GM23338 (cell line): ENCODE results near the gene TMEM213. TPM values are rescaled to one million over a fixed set of nuclear protein-coding genes. Genes with fewer than 3 reads are reported as not detected.

ENCODE experiments used
- ATAC-seq: fragments of 200-7000 bp; cut with Tn5 transposase; 3 replicates; pipeline ENCODE4 v1.9.1; 2020
- DNase-seq: peaks from one replicate; pipeline ENCODE4 v3.0.0-alpha.2; 2015; ENCODE audit warnings: low spot score
- H2AFZ ChIP-seq: fragments of 200-600 bp; sonication (generic); 2 replicates; pipeline ENCODE4 v1.8.0; 2016; ENCODE audit warnings: antibody characterized with exemption, mild to moderate bottlenecking, moderate library complexity
- H3F3A ChIP-seq: fragments of 200-600 bp; sonication (generic); replicated peaks from 2 replicates; pipeline ENCODE4 v1.8.0; 2017; ENCODE audit warnings: antibody characterized with exemption, mixed run types, low read depth
- H3K27ac ChIP-seq: fragments of 200-600 bp; sonication (generic); 2 replicates; pipeline ENCODE4 v1.6.1; 2016; ENCODE audit warnings: low read depth
- H3K27me3 ChIP-seq: fragments of 200-600 bp; sonication (generic); 2 replicates; pipeline ENCODE4 v1.8.0; 2016; ENCODE audit warnings: mild to moderate bottlenecking, mixed run types, moderate library complexity; ENCODE audit not compliant: insufficient read depth
- H3K36me3 ChIP-seq: fragments of 200-600 bp; sonication (generic); 2 replicates; pipeline ENCODE4 v1.8.0; 2016; ENCODE audit warnings: mild to moderate bottlenecking; ENCODE audit not compliant: insufficient read depth
- H3K4me1 ChIP-seq: fragments of 200-600 bp; sonication (generic); 2 replicates; pipeline ENCODE4 v1.8.0; 2016; ENCODE audit warnings: mild to moderate bottlenecking, moderate library complexity; ENCODE audit not compliant: insufficient read depth
- H3K4me2 ChIP-seq: fragments of 200-600 bp; sonication (generic); 2 replicates; pipeline ENCODE4 v1.7.1; 2017; ENCODE audit warnings: mixed run types
- H3K4me3 ChIP-seq: fragments of 200-600 bp; sonication (generic); 2 replicates; pipeline ENCODE4 v1.6.1; 2016; ENCODE audit warnings: mixed run types
- H3K79me2 ChIP-seq: fragments of 200-600 bp; sonication (generic); replicated peaks from 2 replicates; pipeline ENCODE4 v1.8.0; 2017; ENCODE audit warnings: mild to moderate bottlenecking; ENCODE audit not compliant: insufficient read depth
- H3K9me2 ChIP-seq: fragments of 200-600 bp; sonication (generic); 2 replicates; pipeline ENCODE4 v1.8.0; 2017; ENCODE audit not compliant: insufficient read depth
- H4K20me1 ChIP-seq: fragments of 200-600 bp; sonication (generic); replicated peaks from 2 replicates; pipeline ENCODE4 v1.8.0; 2017; ENCODE audit warnings: mild to moderate bottlenecking; ENCODE audit not compliant: insufficient read depth
- H3K27ac Mint-ChIP-seq: 2 replicates; pipeline ENCODE4 v1.8.0; 2020; ENCODE audit warnings: inconsistent platforms, mild to moderate bottlenecking, moderate library complexity, mixed read lengths
- H3K27me3 Mint-ChIP-seq: 3 replicates; pipeline ENCODE4 v1.8.0; 2022; ENCODE audit warnings: low read depth, mild to moderate bottlenecking, moderate library complexity, mixed read lengths, inconsistent platforms; ENCODE audit not compliant: insufficient read depth, poor library complexity
- H3K36me3 Mint-ChIP-seq: 3 replicates; pipeline ENCODE4 v1.8.0; 2021; ENCODE audit warnings: low read depth, mild to moderate bottlenecking, inconsistent platforms, moderate library complexity, mixed read lengths
- H3K4me1 Mint-ChIP-seq: 3 replicates; pipeline ENCODE4 v1.8.0; 2020; ENCODE audit warnings: mild to moderate bottlenecking, inconsistent platforms, mixed read lengths
- H3K4me3 Mint-ChIP-seq: 3 replicates; pipeline ENCODE4 v1.8.0; 2021; ENCODE audit warnings: moderate library complexity, mild to moderate bottlenecking, inconsistent platforms, mixed read lengths
- H3K9me3 Mint-ChIP-seq: 3 replicates; pipeline ENCODE4 v1.8.0; 2020; ENCODE audit warnings: moderate library complexity, mild to moderate bottlenecking, inconsistent platforms, mixed read lengths
- CREB1 ChIP-seq: fragments of 250-450 bp; sonication (Bioruptor Pico); IDR thresholded peaks from 2 replicates; pipeline ENCODE4 v1.5.0; 2020; ENCODE audit warnings: low read depth, mild to moderate bottlenecking, moderate library complexity
- CTCF ChIP-seq, 2 experiments: fragments of 200-600 bp in 1 of 2; sonication (generic) in 1 of 2; conservative IDR thresholded peaks; 2 replicates each; pipeline versions ENCODE4 v1.5.1 to v1.6.1; 2016 to 2017; ENCODE audit warnings: antibody characterized with exemption in 2 of 2, low read depth in 2 of 2, mild to moderate bottlenecking in 2 of 2, moderate library complexity in 1 of 2
- ETS1 ChIP-seq: IDR thresholded peaks from 2 replicates; pipeline ENCODE4 v1.6.1; 2016; ENCODE audit warnings: antibody characterized with exemption
- EZH2 ChIP-seq: fragments of 200-600 bp; sonication (generic); IDR thresholded peaks from one replicate; pipeline ENCODE4 v1.8.0; 2017; ENCODE audit warnings: antibody characterized with exemption, mild to moderate bottlenecking, low read depth; ENCODE audit not compliant: unreplicated experiment
- EZH2phosphoT487 ChIP-seq: fragments of 200-600 bp; sonication (generic); IDR thresholded peaks from one replicate; pipeline ENCODE4 v1.8.1; 2018; ENCODE audit warnings: antibody characterized with exemption; ENCODE audit not compliant: unreplicated experiment
- JUNB ChIP-seq: IDR thresholded peaks from one replicate; pipeline ENCODE4 v1.6.1; 2016; ENCODE audit warnings: antibody characterized with exemption; ENCODE audit not compliant: unreplicated experiment
- NANOG ChIP-seq: IDR thresholded peaks from 2 replicates; pipeline ENCODE4 v1.6.1; 2016; ENCODE audit warnings: antibody characterized with exemption, borderline replicate concordance
- POLR2AphosphoS5 ChIP-seq: IDR thresholded peaks from 2 replicates; pipeline ENCODE4 v1.6.1; 2016; ENCODE audit warnings: antibody characterized with exemption, low read depth
- REST ChIP-seq: IDR thresholded peaks from one replicate; pipeline ENCODE4 v1.6.1; 2018; ENCODE audit warnings: antibody characterized with exemption; ENCODE audit not compliant: unreplicated experiment
- STAT1 ChIP-seq: IDR thresholded peaks from one replicate; pipeline ENCODE4 v1.6.1; 2016; ENCODE audit warnings: antibody characterized with exemption; ENCODE audit not compliant: unreplicated experiment
- ZNF114 ChIP-seq: fragments of 250-450 bp; sonication (Bioruptor Pico); IDR thresholded peaks from 2 replicates; pipeline ENCODE4 v1.5.0; 2020; ENCODE audit warnings: mild to moderate bottlenecking, moderate library complexity
- ZNF331 ChIP-seq: fragments of 250-450 bp; sonication (Bioruptor Pico); IDR thresholded peaks from 2 replicates; pipeline ENCODE4 v1.5.0; 2020; ENCODE audit warnings: low read depth, mild to moderate bottlenecking, moderate library complexity
- ZNF462 ChIP-seq: fragments of 250-450 bp; sonication (Bioruptor Pico); IDR thresholded peaks from 2 replicates; pipeline ENCODE4 v1.5.0; 2020; ENCODE audit warnings: mild to moderate bottlenecking, moderate library complexity
- polyA plus RNA-seq: library from polyadenylated mRNA; unstranded; fragments of >200 nt; fragmentation: Nextera tagmentation; extraction: Ambion mirVana; gene quantifications from 2 replicates; pipeline ENCODE4 v1.2.1, GENCODE V29; 2016
- total RNA-seq: library from RNA; depleted of rRNA; stranded (reverse); fragments of >200 nt; shearing (Covaris generic); gene quantifications from 2 replicates; pipeline ENCODE4 v1.2.3, GENCODE V29; 2014

The TMEM213 gene
- total and polyA plus RNA-seq, 2 experiments from 2014 or later: 0.89 TPM; not detected in 1

GRCh38 chr7:138804618-138805017, 6.8 kb downstream of the TMEM213 start:
- no peaks in the 10 kb centered on the region for H3K36me3 ChIP-seq
- H3K27ac ChIP-seq: no peak overlapping the region
- H4K20me1 ChIP-seq: no peaks in the 10 kb centered on the region
- H3F3A ChIP-seq: no peaks in the 10 kb centered on the region
- H3K4me1 ChIP-seq: no peaks in the 10 kb centered on the region
- ATAC-seq (no peak), DNase-seq (no peak)
- H3K4me3 Mint-ChIP-seq: no peak overlapping the region
- no peak overlapping the region for H2AFZ ChIP-seq
- H3K9me2 ChIP-seq: peaks cover 4% of the 10 kb centered on the region; the same call in 1 of the 2 replicates
- H3K4me3 ChIP-seq: no peak overlapping the region
- H3K4me2 ChIP-seq: no peak overlapping the region
- no peaks in the 10 kb centered on the region for H3K27me3 ChIP-seq
- no peaks in the 10 kb centered on the region for H3K79me2 ChIP-seq
- H3K9me3 Mint-ChIP-seq: no peaks in the 10 kb centered on the region; the same call in 2 of the 3 replicates
- H3K4me1 Mint-ChIP-seq: no peaks in the 10 kb centered on the region
- H3K36me3 Mint-ChIP-seq: no peaks in the 10 kb centered on the region
- H3K27ac Mint-ChIP-seq: no peak overlapping the region
- TF ChIP-seq CREB1 (CRISPR knock-in tag): no peak
- TF ChIP-seq STAT1: no peak
- no peak for TF ChIP-seq ZNF114 (CRISPR knock-in tag)
- TF ChIP-seq EZH2: no peak
- no peak for TF ChIP-seq JUNB
- no peak for TF ChIP-seq REST
- TF ChIP-seq POLR2AphosphoS5: no peak
- no peak for TF ChIP-seq ZNF331
- TF ChIP-seq ETS1: no peak
- TF ChIP-seq CTCF (conservative IDR thresholded peaks at IDR 0.05; ENCODE audit: low read depth in 2 of 2): no peak
- no peak for TF ChIP-seq EZH2phosphoT487
- TF ChIP-seq ZNF462 (CRISPR knock-in tag): no peak
- no peak for TF ChIP-seq NANOG
- H3K27me3 Mint-ChIP-seq: no peaks in the 10 kb centered on the region
